PFSK-1 (cell line): ENCODE data around the gene IL1A.

Experiments used
- FOXP2 ChIP-seq: optimal IDR thresholded peaks from 2 replicates; pipeline ENCODE3; 2011; ENCODE audit warnings: borderline replicate concordance, control low read depth, inconsistent platforms; ENCODE audit not compliant: insufficient read depth; ENCODE audit errors: extremely low read length, extremely low read depth
- POLR2AphosphoS5 ChIP-seq: IDR thresholded peaks from 2 replicates; pipeline ENCODE4 v1.6.1; 2012; ENCODE audit warnings: low read depth, mild to moderate bottlenecking, control low read depth, low read length, moderate library complexity
- REST ChIP-seq, 2 experiments: IDR thresholded peaks; 2 replicates each; pipeline versions ENCODE4 v1.6.1 to v1.8.0; 2011 to 2012; ENCODE audit warnings: low read depth in 2 of 2, low read length in 2 of 2, control low read depth in 1 of 2, inconsistent platforms in 1 of 2, mild to moderate bottlenecking in 1 of 2, moderate library complexity in 1 of 2; ENCODE audit not compliant: insufficient read depth in 1 of 2

DNA sequence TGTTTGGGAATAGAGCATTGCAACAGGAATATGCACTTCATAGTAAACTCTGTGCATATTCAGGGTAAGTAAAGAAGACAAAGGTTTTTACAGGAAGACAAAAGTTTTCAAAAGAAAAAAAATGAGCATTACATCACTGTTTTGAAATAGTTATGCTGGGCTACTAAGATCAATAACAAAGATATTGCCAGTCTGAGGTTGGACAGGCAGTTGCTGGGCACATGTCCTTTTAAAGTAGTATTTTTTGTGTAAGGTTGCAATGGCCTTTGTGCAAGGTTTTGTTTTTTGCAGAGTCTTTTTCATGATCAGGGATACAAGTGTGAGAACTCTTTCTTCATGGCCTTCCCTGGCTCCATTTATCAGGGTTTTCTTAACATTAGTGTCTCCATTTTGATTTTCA is 36.0 kb upstream of the IL1A start:
- TF ChIP-seq REST (IDR thresholded peaks at IDR 0.05; ENCODE audit: insufficient read depth in 1 of 2, low read depth in 2 of 2, low read length in 2 of 2) (no peak), POLR2AphosphoS5 (no peak), FOXP2 (no peak)
